ENCODE data around the gene TADA3.

TADA3 gene

DNA sequence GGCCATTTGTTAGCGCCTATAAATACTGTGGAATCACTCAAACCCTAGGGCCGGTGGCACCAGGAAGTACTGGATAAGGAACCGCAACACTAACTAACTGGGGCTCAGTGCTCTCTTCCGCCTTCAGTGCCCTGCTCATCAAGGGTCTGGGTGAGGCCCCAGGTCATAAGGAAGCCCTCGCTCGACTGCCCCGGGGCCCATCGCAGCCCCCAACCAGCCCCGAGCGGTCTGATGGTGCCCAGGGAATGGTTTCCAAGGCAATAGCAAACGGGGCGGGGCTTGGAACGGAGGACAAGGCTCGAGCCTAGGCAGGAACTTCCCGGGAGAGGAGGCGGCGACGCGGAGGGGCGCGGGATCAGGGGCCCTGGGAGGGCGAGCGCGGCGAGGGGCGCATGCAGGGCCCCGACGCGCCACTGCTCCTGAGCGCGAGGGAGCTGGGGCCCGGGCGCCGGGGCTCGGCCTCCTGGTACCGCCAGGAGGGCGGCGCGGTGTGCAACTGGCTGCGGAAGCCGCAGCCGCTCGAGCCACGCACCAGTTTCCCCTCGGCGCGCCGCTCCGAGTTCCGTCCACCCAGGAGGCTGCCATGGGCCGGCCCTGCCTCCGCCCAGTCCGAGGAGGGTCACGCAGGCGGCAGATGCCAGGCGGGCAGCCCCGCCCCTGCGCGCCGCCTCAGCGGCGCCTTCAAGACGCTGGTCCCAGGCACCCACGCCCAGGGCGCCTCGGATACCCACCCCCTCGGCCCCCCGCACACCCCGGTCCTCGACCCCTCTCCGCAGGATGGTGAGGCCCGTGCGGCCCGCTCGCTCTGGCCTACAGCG, 17.6 kb upstream of the TADA3 start, which contains the start of gene TTLL3:
Gene TTLL3, plus strand, starts transcription at position 648 of the 818 bp plus-strand sequence. CDS start 400 bp downstream, outside the sequence.
- peak; percentile 90 for DNase-seq (ENCODE audit: low spot score)

DNA sequence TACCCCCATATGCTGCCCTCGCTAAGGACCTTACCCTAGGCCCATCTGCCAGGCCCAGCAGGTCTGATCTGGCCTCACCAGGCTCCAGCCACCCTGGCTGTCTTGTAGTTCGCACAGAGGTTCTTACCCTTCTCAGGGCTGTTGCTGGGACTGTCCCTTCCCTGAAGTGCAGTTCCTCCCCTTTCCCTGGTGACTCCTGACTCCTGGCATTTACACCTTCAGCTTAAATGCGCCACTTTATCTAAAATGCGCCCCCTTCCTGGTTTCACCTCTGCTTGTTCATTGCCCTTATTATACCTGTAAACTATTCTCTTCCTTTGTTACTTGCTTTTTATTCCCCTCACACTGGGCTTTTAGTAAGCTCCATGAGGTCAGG, 17.0 kb upstream of the TADA3 start:
- DNase-seq (ENCODE audit: low spot score) = no peak

DNA sequence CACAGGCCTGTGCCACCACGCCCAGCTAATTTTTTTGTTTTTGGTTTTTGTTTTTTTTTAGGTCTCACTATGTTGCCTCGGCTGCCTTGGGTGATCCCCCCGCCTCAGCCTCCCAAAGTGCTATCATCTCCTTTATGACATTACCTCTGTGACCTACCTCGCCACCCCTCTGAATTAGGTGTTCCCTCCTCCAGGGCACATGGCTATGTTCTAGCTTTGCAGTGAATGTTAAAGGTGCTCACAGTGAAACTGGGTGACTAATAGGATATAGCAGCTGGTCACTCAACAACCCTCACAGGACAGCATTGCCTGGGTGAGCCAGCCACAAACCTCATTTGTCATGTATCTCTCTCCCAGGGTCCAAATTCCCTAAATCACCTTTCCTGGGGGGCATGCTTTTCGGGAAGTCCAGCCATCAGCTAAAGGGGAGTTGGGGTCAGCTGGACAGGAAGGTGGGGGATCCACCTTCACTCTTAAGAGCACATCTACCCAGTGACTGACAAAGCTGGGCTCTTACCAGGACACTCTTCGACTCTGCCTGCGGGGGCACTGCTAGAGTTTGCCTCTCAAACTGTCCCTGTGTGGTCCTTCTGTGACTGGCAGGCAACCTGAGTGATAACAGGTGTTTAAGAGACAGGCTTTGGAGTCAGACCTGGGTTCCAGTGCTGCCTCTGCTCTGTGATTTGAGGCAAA, 16.2 kb upstream of the TADA3 start:
- peak; percentile 57 for DNase-seq (ENCODE audit: low spot score)

DNA sequence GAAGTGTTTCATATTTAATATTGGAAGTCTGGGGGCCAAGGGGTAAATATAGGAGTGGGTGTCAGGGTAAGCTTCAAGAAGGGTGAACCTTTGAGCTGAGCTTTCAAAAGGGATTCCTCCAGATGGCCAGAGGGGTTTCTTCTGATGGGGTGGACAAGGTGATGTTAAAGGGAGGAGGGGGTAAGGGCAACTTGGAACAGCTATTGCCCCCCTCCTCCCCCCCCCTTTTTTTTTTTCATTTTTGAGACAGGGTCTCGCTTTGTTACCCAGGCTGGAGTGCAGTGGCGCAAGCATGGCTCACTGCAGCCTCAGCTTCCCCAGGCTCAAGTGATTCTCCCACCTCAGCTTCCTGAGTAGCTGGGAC, 15.7 kb upstream of the TADA3 start:
- no peak for DNase-seq (ENCODE audit: low spot score)

- DNase-seq (ENCODE audit: low spot score) = no peak
These were observed 14.7 kb upstream of the TADA3 start for GRCh38 chr3:9806688-9807589.

- DNase-seq (ENCODE audit: low spot score) = no peak
These were observed 13.9 kb upstream of the TADA3 start for GRCh38 chr3:9806137-9806536.

- no peak for DNase-seq (ENCODE audit: low spot score)
These were observed 12.7 kb upstream of the TADA3 start for GRCh38 chr3:9804996-9805395.

DNA sequence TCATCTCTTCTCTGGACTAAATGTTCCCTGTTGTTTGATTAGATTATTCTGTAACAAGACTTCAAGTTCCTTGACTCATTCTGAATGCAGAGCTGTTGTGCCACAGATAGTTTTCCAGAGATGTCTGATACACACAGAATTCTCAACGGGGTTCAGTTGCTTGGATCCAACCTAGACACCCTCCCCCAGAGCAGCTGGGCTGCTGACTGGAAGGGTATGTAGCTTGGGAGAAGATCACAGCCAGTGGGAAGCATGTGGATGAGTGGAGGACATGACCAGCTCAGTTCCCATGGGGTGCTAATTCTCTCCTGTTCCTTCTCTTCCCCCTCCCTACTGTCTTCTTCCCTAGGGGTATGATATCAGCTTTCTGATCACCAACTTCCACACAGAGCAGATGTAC, 11.2 kb upstream of the TADA3 start:
- DNase-seq (ENCODE audit: low spot score) = no peak

- no peak for DNase-seq (ENCODE audit: low spot score)
These were observed 8.3 kb upstream of the TADA3 start for GRCh38 chr3:9800529-9800928.

- DNase-seq (ENCODE audit: low spot score) = no peak
These were observed 5.1 kb upstream of the TADA3 start for GRCh38 chr3:9797196-9797945.

DNA sequence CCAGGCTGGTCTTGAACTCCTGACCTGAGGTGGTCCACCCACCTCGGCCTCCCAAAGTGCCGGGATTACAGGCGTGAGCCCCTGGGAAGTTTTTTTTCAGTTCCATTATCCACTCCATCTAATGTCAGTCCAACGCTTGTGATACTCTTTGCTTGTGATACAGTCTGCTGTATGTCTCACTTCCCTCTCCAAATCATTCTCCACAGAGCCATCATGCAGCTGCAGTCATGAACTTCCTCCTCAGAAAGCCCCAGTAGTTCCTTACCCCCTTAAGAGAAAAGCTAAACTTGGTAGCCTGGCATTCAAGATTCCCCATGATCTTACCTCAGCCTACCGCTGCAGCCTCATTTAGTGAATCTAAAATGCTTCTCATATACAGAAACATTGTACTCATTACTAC, 2.9 kb upstream of the TADA3 start:
- no peak for DNase-seq (ENCODE audit: low spot score)

GRCh38 chr3:9794400-9794799, 2.1 kb upstream of the TADA3 start:
- no peak for DNase-seq (ENCODE audit: low spot score)

- peak; percentile 51 for DNase-seq (ENCODE audit: low spot score)
These were observed 998 bp upstream of the TADA3 start for GRCh38 chr3:9793161-9793781.

GRCh38 chr3:9791790-9792404, 376 bp downstream of the TADA3 start:
- no peak for DNase-seq (ENCODE audit: low spot score)

- DNase-seq (ENCODE audit: low spot score) = no peak
These were observed 1.1 kb downstream of the TADA3 start for GRCh38 chr3:9791127-9791526.

DNA sequence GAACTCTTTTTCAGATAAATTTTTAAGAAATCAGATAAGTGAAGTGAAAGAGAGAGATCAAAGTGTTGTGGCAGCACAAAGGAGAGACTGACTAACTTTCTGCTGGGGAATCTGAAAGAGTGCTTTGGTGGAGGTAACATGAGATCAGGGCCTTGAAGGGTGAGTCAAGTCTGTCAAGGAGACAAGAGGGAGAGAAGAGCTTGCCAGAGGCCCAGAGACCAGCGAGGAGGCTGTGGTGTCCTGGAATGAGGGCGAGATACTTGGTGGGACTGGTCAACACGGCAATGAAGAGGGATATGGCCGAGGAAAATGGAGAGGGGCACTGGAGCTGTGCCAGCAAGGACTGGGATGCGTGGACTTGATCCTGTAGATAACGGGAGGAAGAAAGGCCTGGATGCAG, 4.6 kb downstream of the TADA3 start:
- no peak for DNase-seq (ENCODE audit: low spot score)

GRCh38 chr3:9786825-9787669, 5.2 kb downstream of the TADA3 start:
- no peak for DNase-seq (ENCODE audit: low spot score)

GRCh38 chr3:9786209-9786739, 6.0 kb downstream of the TADA3 start:
- no peak for DNase-seq (ENCODE audit: low spot score)

DNA sequence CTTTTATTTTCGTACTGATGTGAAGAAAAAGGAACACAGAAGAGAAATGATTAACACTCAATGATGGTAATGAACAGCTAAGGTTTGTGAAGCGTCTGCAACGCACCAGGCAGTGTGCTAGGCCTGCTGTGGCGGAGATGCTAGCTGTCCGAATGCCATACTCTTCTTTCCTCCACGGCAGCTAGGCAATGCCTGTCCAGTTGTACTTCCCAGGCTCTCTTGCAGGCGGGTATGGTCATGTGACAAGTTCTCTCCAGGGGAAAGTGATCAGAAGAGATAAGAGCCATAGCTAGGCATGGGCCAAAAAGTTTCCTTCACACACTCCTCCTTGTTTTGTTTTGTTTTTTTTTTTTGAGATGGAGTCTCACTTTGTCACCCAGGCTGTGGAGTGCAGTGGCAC, 6.7 kb downstream of the TADA3 start:
- DNase-seq (ENCODE audit: low spot score) = no peak

- DNase-seq (ENCODE audit: low spot score) = no peak
These were observed 7.3 kb downstream of the TADA3 start for GRCh38 chr3:9784965-9785364.
